Central memory CD8-positive, alpha-beta T cell (primary cell): ENCODE data around the gene FOXF1.

Experiments used
- ATAC-seq: fragments of 150-1000 bp; cut with Tn5 transposase; replicated peaks from 2 replicates; pipeline ENCODE4 v1.10.0; 2022; ENCODE audit warnings: mild to moderate bottlenecking, moderate FRiP score, moderate number of reproducible peaks; ENCODE audit not compliant: poor library complexity, severe bottlenecking; ENCODE audit errors: extremely low read depth
- DNase-seq, 2 donors: peaks; one replicate each; pipeline ENCODE4 v3.0.0; 2021; ENCODE audit warnings: low spot score in 2 of 2
- H3K27ac Mint-ChIP-seq: one replicate; pipeline ENCODE4 v1.8.0; 2022; ENCODE audit warnings: low read depth, mild to moderate bottlenecking, moderate library complexity, mixed read lengths
- H3K27me3 Mint-ChIP-seq: one replicate; pipeline ENCODE4 v1.8.0; 2022; ENCODE audit warnings: mixed read lengths
- H3K36me3 Mint-ChIP-seq: one replicate; pipeline ENCODE4 v1.8.0; 2022; ENCODE audit warnings: mild to moderate bottlenecking, moderate library complexity, mixed read lengths; ENCODE audit not compliant: insufficient read depth
- H3K4me1 Mint-ChIP-seq: one replicate; pipeline ENCODE4 v1.8.0; 2022; ENCODE audit warnings: mixed read lengths
- H3K4me3 Mint-ChIP-seq: one replicate; pipeline ENCODE4 v1.8.0; 2022; ENCODE audit warnings: mild to moderate bottlenecking, moderate library complexity, mixed read lengths
- H3K9me3 Mint-ChIP-seq: one replicate; pipeline ENCODE4 v1.8.0; 2022; ENCODE audit warnings: mixed read lengths

The FOXF1 gene

GRCh38 chr16:86542756-86543750, 32.7 kb downstream of the FOXF1 start:
- no peaks in the 10 kb centered on the region for H3K4me1 Mint-ChIP-seq
- peaks cover 39% of the 10 kb centered on the region for H3K36me3 Mint-ChIP-seq
- no peaks in the 10 kb centered on the region for H3K27me3 Mint-ChIP-seq
- no peak overlapping the region for H3K27ac Mint-ChIP-seq
- H3K9me3 Mint-ChIP-seq, result no peaks in the 10 kb centered on the region
- DNase-seq (no peak), ATAC-seq (no peak)
- no peak overlapping the region for H3K4me3 Mint-ChIP-seq

GRCh38 chr16:86545481-86545880, 35.2 kb downstream of the FOXF1 start:
- Mint-ChIP-seq H3K4me1 (no peaks in the 10 kb centered on the region), H3K9me3 (no peaks in the 10 kb centered on the region), H3K27ac (no peak overlapping the region), H3K36me3 (peaks cover 38% of the 10 kb centered on the region), H3K27me3 (no peaks in the 10 kb centered on the region), H3K4me3 (no peak overlapping the region)
- no peak for ATAC-seq
- no peak for DNase-seq

- Mint-ChIP-seq H3K27ac (no peak overlapping the region), H3K36me3 (peaks cover 32% of the 10 kb centered on the region), H3K9me3 (no peaks in the 10 kb centered on the region), H3K27me3 (no peaks in the 10 kb centered on the region), H3K4me1 (no peaks in the 10 kb centered on the region), H3K4me3 (no peak overlapping the region)
- DNase-seq, result no peak
- ATAC-seq, result no peak
These were observed 35.8 kb downstream of the FOXF1 start for GRCh38 chr16:86545954-86546637.

GRCh38 chr16:86546638-86547013, 36.3 kb downstream of the FOXF1 start:
- Mint-ChIP-seq H3K27me3 (no peaks in the 10 kb centered on the region), H3K27ac (no peak overlapping the region), H3K4me1 (no peaks in the 10 kb centered on the region), H3K9me3 (no peaks in the 10 kb centered on the region), H3K4me3 (no peak overlapping the region), H3K36me3 (peaks cover 26% of the 10 kb centered on the region)
- DNase-seq, result no peak
- no peak for ATAC-seq

- peaks cover under 1% of the 10 kb centered on the region for H3K4me1 Mint-ChIP-seq
- H3K4me3 Mint-ChIP-seq, result no peak overlapping the region
- no peaks in the 10 kb centered on the region for H3K9me3 Mint-ChIP-seq
- no peak for DNase-seq
- no peak overlapping the region for H3K27ac Mint-ChIP-seq
- ATAC-seq, result no peak
- no peaks in the 10 kb centered on the region for H3K27me3 Mint-ChIP-seq
- H3K36me3 Mint-ChIP-seq, result peaks cover 23% of the 10 kb centered on the region
These were observed 37.0 kb downstream of the FOXF1 start for GRCh38 chr16:86547286-86547685.

- Mint-ChIP-seq H3K36me3 (peaks cover 26% of the 10 kb centered on the region), H3K4me3 (no peak overlapping the region), H3K27ac (no peak overlapping the region), H3K4me1 (peaks cover 12% of the 10 kb centered on the region), H3K9me3 (no peaks in the 10 kb centered on the region), H3K27me3 (no peaks in the 10 kb centered on the region)
- ATAC-seq, result peak; percentile 24
- no peak for DNase-seq
These were observed 39.0 kb downstream of the FOXF1 start for GRCh38 chr16:86549076-86549892.

- no peak for ATAC-seq
- Mint-ChIP-seq H3K4me1 (peaks cover 15% of the 10 kb centered on the region), H3K27me3 (no peaks in the 10 kb centered on the region)
These were observed 39.5 kb downstream of the FOXF1 start for GRCh38 chr16:86549893-86550190.

GRCh38 chr16:86550281-86550680, 40.0 kb downstream of the FOXF1 start:
- no peak overlapping the region for H3K4me3 Mint-ChIP-seq
- ATAC-seq (no peak), DNase-seq (no peak)
- no peaks in the 10 kb centered on the region for H3K27me3 Mint-ChIP-seq
- peaks cover 32% of the 10 kb centered on the region for H3K36me3 Mint-ChIP-seq
- H3K27ac Mint-ChIP-seq, result no peak overlapping the region
- H3K4me1 Mint-ChIP-seq, result peaks cover 19% of the 10 kb centered on the region
- H3K9me3 Mint-ChIP-seq, result no peaks in the 10 kb centered on the region

More at GRCh38 chr16:86549893-86550190, 39.5 kb downstream of the FOXF1 start:
- H3K4me3 Mint-ChIP-seq, result no peak overlapping the region
- no peak overlapping the region for H3K27ac Mint-ChIP-seq
- DNase-seq, result no peak
- H3K9me3 Mint-ChIP-seq, result no peaks in the 10 kb centered on the region
- H3K36me3 Mint-ChIP-seq, result peaks cover 29% of the 10 kb centered on the region

- H3K36me3 Mint-ChIP-seq, result peaks cover 16% of the 10 kb centered on the region
These were observed 43.0 kb downstream of the FOXF1 start for GRCh38 chr16:86553356-86553755.

GRCh38 chr16:86554599-86554916, 44.2 kb downstream of the FOXF1 start:
- Mint-ChIP-seq H3K9me3 (no peaks in the 10 kb centered on the region), H3K27ac (peak overlapping the region; percentile 98), H3K36me3 (peaks cover 16% of the 10 kb centered on the region), H3K27me3 (peaks cover 22% of the 10 kb centered on the region), H3K4me3 (peak overlapping the region; percentile 95), H3K4me1 (peaks cover 24% of the 10 kb centered on the region)
- ATAC-seq (no peak), DNase-seq (no peak)

More at GRCh38 chr16:86553356-86553755, 43.0 kb downstream of the FOXF1 start:
- Mint-ChIP-seq H3K4me1 (peaks cover 24% of the 10 kb centered on the region), H3K4me3 (peak overlapping the region; percentile 95), H3K27me3 (peaks cover 10% of the 10 kb centered on the region), H3K27ac (peak overlapping the region; percentile 98), H3K9me3 (no peaks in the 10 kb centered on the region)
- ATAC-seq, result no peak
- no peak for DNase-seq

GRCh38 chr16:86554917-86555703, 44.8 kb downstream of the FOXF1 start, which contains the start of gene MTHFSD:
MTHFSD (minus strand) TSS chr16:86555235; CDS start chr16:86555184, 51 bp downstream.
- DNase-seq, result peak; percentile 95 to 97
- ATAC-seq, result peak; percentile 86
- H3K36me3 Mint-ChIP-seq, result peaks cover 16% of the 10 kb centered on the region
- peak within 1 kb of the TSS; percentile 95 for H3K4me3 Mint-ChIP-seq
- H3K4me1 Mint-ChIP-seq, result peaks cover 24% of the 10 kb centered on the region
- H3K27ac Mint-ChIP-seq, result peak within 1 kb of the TSS; percentile 98
- peaks cover 27% of the 10 kb centered on the region for H3K27me3 Mint-ChIP-seq
- H3K9me3 Mint-ChIP-seq, result no peaks in the 10 kb centered on the region

GRCh38 chr16:86555704-86556075, 45.4 kb downstream of the FOXF1 start:
- peak overlapping the region; percentile 95 for H3K4me3 Mint-ChIP-seq
- peaks cover 24% of the 10 kb centered on the region for H3K4me1 Mint-ChIP-seq
- H3K36me3 Mint-ChIP-seq, result peaks cover 13% of the 10 kb centered on the region
- H3K9me3 Mint-ChIP-seq, result no peaks in the 10 kb centered on the region
- DNase-seq (no peak), ATAC-seq (no peak)
- peak overlapping the region; percentile 98 for H3K27ac Mint-ChIP-seq
- peaks cover 33% of the 10 kb centered on the region for H3K27me3 Mint-ChIP-seq
